OCI-M2 (cell line): ENCODE measurements around the gene SIK2.
"Not testable (repeated sequence)": the region's sequence is repeated elsewhere in the genome, so short reads cannot be mapped to it uniquely, and the experiment has no call there.

ENCODE experiments used
- DNase-seq: peaks from one replicate; lab custom pipeline; 2025; ENCODE audit not compliant: unreplicated experiment; lab: John Stamatoyannopoulos, UW

Gene SIK2

GRCh38 chr11:111655924-111656323 is 53.7 kb downstream of the SIK2 start:
- DNase-seq, result no peak

GRCh38 chr11:111657905-111658304 is 55.7 kb downstream of the SIK2 start:
- not testable (repeated sequence) for DNase-seq

GRCh38 chr11:111658493-111658892 is 56.2 kb downstream of the SIK2 start:
- DNase-seq, result not testable (repeated sequence)

- no peak for DNase-seq
Observed at GRCh38 chr11:111659201-111660115, 57.2 kb downstream of the SIK2 start.

GRCh38 chr11:111660822-111661221 is 58.6 kb downstream of the SIK2 start:
- DNase-seq, result no peak

GRCh38 chr11:111663820-111664219 is 61.6 kb downstream of the SIK2 start:
- DNase-seq, result no peak

GRCh38 chr11:111665777-111666176 is 63.5 kb downstream of the SIK2 start:
- no peak for DNase-seq

- no peak for DNase-seq
Observed at GRCh38 chr11:111668980-111669379, 66.7 kb downstream of the SIK2 start.

- no peak for DNase-seq
Observed at GRCh38 chr11:111671383-111671782, 69.1 kb downstream of the SIK2 start.

GRCh38 chr11:111672949-111673348 is 70.7 kb downstream of the SIK2 start:
- no peak for DNase-seq

GRCh38 chr11:111674941-111675340 is 72.7 kb downstream of the SIK2 start:
- DNase-seq, result no peak

GRCh38 chr11:111675891-111676290 is 73.6 kb downstream of the SIK2 start:
- no peak for DNase-seq

GRCh38 chr11:111676878-111677585 is 74.8 kb downstream of the SIK2 start:
- no peak for DNase-seq

GRCh38 chr11:111680486-111681175 is 78.4 kb downstream of the SIK2 start:
- no peak for DNase-seq

GRCh38 chr11:111683806-111684205 is 81.6 kb downstream of the SIK2 start:
- DNase-seq, result no peak

- no peak for DNase-seq
Observed at GRCh38 chr11:111684251-111684650, 82.0 kb downstream of the SIK2 start.

- DNase-seq, result no peak
Observed at GRCh38 chr11:111688013-111688412, 85.8 kb downstream of the SIK2 start.

GRCh38 chr11:111691176-111691575 is 88.9 kb downstream of the SIK2 start:
- DNase-seq, result no peak

GRCh38 chr11:111691741-111692140 is 89.5 kb downstream of the SIK2 start:
- DNase-seq, result no peak

- DNase-seq, result no peak
Observed at GRCh38 chr11:111693224-111693937, 91.1 kb downstream of the SIK2 start.

GRCh38 chr11:111694851-111695250 is 92.6 kb downstream of the SIK2 start:
- no peak for DNase-seq
